UCSD-AML1 (cell line): Measurements from ENCODE around the gene C2.

ENCODE experiments used
- DNase-seq: peaks from one replicate; lab custom pipeline; 2025; ENCODE audit not compliant: unreplicated experiment; lab: John Stamatoyannopoulos, UW

Gene C2

GRCh38 chr6:31954511-31954910, 27.0 kb downstream of the C2 start:
- no peak for DNase-seq

- DNase-seq = no peak
These were observed 29.3 kb downstream of the C2 start for GRCh38 chr6:31956796-31957195.

GRCh38 chr6:31958412-31958740, 30.9 kb downstream of the C2 start:
- DNase-seq = no peak

GRCh38 chr6:31958741-31959739, 31.5 kb downstream of the C2 start, which contains the start of the genes NELFE and SKIC2:
NELFE (minus strand) TSS chr6:31958971; CDS start chr6:31958446, 525 bp downstream.
SKIC2 (plus strand) TSS chr6:31959175; CDS start chr6:31959193, 18 bp downstream.
- peak; percentile 99 for DNase-seq

GRCh38 chr6:31961616-31962015, 34.1 kb downstream of the C2 start:
- DNase-seq = no peak

DNA sequence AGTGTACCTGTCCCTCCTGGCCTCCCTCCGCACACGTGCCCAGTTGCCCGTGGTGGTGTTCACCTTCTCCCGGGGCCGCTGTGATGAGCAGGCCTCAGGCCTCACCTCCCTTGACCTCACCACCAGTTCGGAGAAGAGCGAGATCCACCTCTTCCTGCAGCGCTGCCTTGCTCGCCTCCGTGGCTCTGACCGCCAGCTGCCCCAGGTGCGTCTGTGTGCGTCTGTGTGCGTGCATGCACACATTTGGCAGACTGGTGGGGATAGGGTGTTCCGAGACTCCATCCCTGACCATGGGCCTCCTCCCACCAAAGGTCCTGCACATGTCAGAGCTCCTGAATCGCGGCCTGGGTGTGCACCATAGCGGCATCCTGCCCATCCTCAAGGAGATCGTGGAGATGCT, 36.4 kb downstream of the C2 start:
- no peak for DNase-seq

GRCh38 chr6:31965700-31966099, 38.2 kb downstream of the C2 start:
- DNase-seq = no peak

DNA sequence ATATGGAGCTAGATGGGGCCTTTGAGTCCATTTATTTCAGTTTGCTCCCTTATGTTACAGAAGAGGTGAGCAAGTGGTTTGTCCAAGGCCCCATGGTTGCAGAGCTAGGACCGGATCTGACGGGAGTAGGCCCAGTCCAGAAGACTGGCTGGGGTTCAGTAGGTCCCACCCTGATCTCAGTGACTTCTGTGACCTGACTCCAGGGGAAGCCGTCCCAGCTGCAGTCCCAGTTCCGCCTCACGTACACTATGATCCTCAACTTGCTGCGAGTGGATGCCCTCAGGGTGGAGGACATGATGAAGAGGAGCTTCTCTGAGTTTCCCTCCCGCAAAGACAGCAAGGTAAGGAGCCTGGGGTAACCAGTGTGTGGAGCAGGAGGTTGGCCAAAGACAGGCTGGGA, 39.0 kb downstream of the C2 start:
- no peak for DNase-seq

DNA sequence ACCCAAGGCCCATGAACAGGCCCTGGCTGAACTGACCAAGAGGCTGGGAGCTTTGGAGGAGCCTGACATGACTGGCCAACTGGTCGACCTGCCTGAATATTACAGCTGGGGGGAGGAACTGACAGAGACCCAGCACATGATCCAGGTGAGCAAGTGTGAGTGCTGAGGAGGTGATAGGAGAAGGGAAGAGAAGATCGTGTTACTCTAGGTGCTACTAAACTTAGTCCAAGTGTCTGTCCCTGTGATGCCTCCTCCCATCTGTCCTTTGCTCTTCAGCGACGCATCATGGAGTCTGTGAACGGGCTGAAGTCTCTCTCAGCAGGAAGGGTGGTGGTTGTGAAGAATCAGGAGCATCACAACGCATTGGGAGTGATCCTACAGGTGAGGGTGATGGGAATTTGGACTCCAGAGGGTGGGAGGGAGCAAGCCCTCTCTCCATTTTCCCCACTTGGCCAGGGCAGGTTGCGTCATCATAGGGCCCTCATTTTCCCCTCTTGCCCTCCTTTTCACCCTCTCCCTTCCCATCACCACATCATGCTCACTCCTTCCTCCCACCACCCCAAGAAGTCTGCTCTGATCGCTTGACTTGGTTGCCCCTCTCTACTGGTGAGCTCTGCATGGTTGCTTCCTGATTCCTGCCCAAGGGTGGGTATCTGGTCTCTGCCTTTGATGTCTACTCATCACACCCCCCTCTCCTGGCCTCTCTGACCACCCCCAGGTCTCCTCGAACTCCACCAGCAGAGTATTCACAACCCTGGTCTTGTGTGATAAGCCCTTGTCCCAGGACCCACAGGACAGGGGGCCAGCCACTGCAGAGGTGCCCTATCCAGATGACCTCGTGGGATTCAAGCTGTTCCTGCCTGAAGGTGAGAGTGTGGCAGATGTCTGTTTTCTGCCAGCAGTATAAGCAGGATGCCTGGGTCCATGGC, 39.7 kb downstream of the C2 start:
- no peak for DNase-seq

- DNase-seq = no peak
These were observed 40.4 kb downstream of the C2 start for GRCh38 chr6:31967926-31968320.

- DNase-seq = no peak
These were observed 40.8 kb downstream of the C2 start for GRCh38 chr6:31968326-31968725.

DNA sequence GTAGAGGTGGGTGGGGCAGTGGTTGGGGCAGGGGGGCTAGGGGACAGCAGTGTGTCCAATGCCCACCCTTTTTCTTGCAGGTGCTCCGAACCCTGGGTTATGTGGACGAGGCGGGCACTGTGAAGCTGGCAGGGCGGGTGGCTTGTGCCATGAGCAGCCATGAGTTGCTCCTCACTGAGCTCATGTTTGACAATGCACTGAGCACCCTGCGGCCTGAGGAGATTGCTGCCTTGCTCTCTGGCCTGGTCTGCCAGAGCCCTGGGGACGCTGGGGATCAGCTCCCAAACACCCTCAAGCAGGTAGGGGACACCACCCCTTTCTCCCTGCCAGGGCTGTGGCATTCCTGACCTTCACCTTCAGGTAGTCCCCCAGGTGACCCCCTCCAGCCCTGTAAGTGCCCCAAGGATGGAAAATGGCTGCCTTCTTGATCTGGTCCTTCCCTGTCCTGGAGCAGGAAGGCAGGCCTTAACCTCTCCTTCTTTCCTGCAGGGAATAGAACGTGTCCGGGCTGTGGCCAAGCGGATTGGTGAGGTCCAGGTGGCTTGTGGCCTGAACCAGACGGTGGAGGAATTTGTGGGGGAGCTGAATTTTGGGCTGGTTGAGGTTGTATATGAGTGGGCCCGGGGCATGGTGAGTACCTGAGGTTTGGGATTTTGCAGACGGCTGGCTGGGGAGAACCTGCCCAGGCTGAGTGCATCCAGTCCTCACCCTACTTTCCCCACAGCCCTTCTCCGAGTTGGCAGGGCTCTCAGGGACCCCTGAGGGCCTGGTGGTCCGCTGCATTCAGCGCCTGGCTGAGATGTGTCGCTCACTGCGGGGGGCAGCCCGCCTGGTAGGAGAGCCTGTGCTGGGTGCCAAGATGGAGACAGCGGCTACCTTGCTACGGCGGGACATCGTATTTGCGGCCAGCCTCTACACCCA, 41.5 kb downstream of the C2 start:
- no peak for DNase-seq

DNA sequence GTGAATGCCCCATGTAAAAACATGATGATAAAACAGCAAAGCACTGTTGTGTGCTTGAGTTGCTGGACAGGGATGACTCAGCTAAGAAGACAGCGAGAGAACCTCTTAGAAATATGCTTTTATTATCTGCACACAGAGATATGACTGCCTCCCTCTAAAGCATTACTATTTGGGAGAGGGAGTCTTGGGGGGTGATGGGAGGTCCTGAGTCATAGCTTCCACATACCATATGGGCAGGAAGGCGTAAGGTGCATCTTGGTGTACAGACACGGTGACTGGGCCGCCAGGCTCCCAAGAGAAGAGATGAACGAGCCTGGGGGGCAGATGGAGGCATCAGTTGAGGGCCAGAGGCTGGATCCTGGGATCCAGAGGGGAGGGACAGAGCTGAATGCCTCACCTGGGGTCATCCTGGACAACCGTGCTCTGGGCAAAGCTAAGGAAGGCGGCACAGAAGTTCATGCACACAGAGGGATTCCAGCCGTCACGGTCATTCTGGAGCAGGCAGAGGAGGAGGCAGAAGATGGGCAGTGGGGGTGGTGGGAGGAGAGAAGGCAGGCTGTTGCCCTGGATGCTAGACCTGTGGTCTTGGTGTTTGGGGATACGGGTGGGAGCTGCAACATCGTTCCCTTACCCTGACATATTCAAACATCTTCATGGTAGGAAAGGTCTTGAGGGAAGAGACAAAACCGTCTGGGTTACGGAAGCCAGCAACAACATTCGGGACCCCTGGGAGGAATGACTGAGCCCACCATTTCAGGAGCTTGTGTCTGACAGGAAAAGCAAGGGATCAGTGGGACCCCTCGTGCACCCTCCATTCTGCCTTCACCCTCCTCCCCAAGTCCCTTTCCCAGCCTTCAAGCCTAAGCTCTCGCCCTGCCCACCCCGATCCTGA, 42.4 kb downstream of the C2 start:
- no peak for DNase-seq

DNA sequence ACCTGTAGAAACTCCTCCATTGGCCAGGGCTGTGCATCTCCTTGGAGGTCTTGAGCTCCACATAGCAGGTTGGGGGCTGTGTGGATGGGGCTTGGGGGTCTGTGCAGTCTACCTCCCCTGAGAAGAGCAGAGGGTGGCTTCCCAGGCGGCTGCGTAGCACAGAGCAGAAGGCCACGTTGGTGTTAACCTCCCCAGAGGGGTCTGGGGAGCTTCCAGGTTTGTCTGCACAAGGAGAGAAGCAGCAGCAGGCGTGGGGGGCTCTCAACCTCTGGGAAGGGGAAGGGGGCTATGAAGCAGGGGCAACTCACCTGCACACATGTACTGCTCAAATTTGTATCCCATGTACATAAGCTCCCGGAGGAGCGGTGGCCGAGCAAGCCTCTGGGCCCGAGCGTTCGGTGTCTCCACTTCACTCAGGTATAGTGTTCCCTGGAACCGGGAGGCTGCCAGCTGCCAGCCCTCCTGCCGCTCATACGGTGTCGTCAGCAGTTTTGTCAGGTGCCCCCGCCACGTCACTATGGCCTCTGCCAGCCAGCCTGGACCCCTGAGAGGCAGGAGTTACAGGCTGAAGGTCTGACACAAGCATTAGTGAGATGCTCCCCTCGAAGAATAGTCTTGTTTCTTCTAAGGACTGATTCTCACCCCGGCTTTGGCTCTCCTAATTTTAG, 43.2 kb downstream of the C2 start:
- DNase-seq = no peak

DNA sequence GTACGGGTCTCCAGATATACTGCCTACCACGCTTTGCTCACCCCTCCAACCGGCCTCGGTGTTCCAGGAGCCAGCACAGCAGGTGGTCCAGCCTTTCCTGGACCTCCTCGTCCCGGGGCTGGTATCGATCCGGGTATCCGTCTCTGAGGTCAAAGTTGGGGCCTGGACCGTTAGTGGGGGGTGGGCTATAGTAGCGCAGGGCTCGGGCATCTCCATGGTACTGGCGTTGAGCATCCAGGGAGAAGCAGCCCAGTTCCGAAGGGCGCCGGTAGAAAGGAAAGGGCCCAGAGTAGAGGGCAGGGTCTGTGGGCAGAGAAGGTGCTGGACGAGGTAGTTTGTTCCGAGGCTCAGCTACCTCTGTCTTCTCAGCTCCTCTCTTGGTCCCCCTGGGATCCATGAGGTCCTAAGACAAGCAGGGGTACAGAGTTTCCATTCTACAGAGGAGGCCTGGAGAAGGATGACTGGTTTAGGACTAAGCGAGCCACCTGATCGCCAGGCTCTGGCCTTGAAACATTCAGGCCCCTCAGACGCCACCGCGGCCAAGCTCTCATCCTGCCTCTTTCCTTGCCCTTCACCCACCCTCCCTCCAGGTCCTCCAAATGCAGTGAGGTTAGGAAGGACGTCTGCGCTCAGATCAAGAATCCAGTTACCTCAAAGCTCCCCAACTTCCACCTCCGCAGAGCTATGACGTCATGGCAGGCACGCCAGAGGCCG, 43.9 kb downstream of the C2 start:
- no peak for DNase-seq

GRCh38 chr6:31971993-31972708, 44.6 kb downstream of the C2 start, which contains the start of gene DXO:
DXO (minus strand) TSS chr6:31972138; CDS start chr6:31971675, 463 bp downstream.
- peak; percentile 98 for DNase-seq

DNA sequence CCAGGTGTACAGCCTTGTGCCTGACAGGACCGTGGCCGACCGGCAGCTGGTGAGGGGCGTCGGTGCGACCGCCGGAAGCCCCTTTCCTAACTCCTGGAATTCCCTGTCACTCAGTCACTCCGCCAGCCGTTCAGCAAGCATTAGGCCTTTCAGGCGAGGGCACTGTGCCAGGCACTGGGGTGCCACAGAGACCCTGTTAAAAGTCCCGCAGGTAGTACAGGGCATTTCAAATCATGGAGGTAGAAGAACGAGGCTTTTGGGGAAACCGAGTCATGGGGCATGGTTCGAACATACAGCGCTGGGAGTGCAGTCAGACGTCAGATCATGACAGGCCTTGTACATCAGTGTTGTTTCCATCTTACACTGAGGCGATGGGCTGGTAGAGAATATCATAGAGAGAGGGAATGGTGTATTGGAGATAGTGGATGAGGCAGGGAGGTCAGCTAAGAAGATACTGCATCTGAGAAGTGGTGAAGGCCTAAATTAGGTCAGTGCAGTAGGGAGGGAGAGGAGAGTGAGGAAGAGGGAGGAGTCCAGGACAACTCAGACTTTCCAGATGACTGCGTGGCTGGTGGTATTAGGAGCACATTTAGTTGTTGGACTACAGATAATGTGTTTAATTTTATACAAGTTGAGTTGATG, 45.3 kb downstream of the C2 start:
- DNase-seq = no peak
